ENCODE results near the gene CALN1. TPM values are rescaled to one million over a fixed set of nuclear protein-coding genes. Genes with fewer than 3 reads are reported as not detected.

Gene CALN1
- total RNA-seq, 1 experiment from 2014 or later, result not detected

- Histone ChIP-seq H3K4me1 (no peaks in the 10 kb centered on the region), H3K36me3 (ENCODE audit: control insufficient read depth, insufficient read depth, low read length) (no peaks in the 10 kb centered on the region), H3K27me3 (replicated peaks; ENCODE audit: control insufficient read depth, insufficient read depth, low read length) (no peaks in the 10 kb centered on the region), H3K9me3 (no peaks in the 10 kb centered on the region), H3K4me3 (ENCODE audit: low read depth, low read length) (no peak overlapping the region)
- DNase-seq, result no peak
- CTCF ChIA-PET, result no interaction called here
- H3K4me1 Mint-ChIP-seq (ENCODE audit: low read depth, unreplicated experiment), result no peaks in the 10 kb centered on the region
- POLR2A ChIA-PET, result no interaction called here
- H3K27me3 Mint-ChIP-seq (ENCODE audit: insufficient read depth, unreplicated experiment), result peaks cover 5% of the 10 kb centered on the region
- H3K4me3 Mint-ChIP-seq (ENCODE audit: unreplicated experiment), result no peak overlapping the region
- H3K27ac Mint-ChIP-seq (ENCODE audit: unreplicated experiment), result no peak overlapping the region
- intact Hi-C loops (cut with micrococcal nuclease; ENCODE audit: unreplicated experiment), result no loop called here
- peaks cover 18% of the 10 kb centered on the region for H3K9me3 Mint-ChIP-seq (ENCODE audit: unreplicated experiment)
- H3K36me3 Mint-ChIP-seq (ENCODE audit: insufficient read depth, unreplicated experiment), result no peaks in the 10 kb centered on the region
- TF ChIP-seq CTCF (IDR thresholded peaks at IDR 0.05; ENCODE audit: insufficient read depth in 1 of 2, low read depth in 1 of 2, low read length in 1 of 2, severe bottlenecking in 1 of 2, unreplicated experiment in 1 of 2), result no peak
- BruUV-seq (replicated peaks), result no TSS peak
Measured at GRCh38 chr7:72048420-72048819, 363.7 kb downstream of the CALN1 start.

- H3K27ac Mint-ChIP-seq (ENCODE audit: unreplicated experiment), result no peak overlapping the region
- H3K4me1 Mint-ChIP-seq (ENCODE audit: low read depth, unreplicated experiment), result no peaks in the 10 kb centered on the region
- H3K4me3 Mint-ChIP-seq (ENCODE audit: unreplicated experiment), result no peak overlapping the region
- TF ChIP-seq CTCF (IDR thresholded peaks at IDR 0.05; ENCODE audit: insufficient read depth in 1 of 2, low read depth in 1 of 2, low read length in 1 of 2, severe bottlenecking in 1 of 2, unreplicated experiment in 1 of 2), result no peak
- ChIA-PET POLR2A (no interaction called here), CTCF (no interaction called here)
- Histone ChIP-seq H3K27me3 (replicated peaks; ENCODE audit: control insufficient read depth, insufficient read depth, low read length) (no peaks in the 10 kb centered on the region), H3K9me3 (no peaks in the 10 kb centered on the region), H3K4me1 (no peaks in the 10 kb centered on the region), H3K36me3 (ENCODE audit: control insufficient read depth, insufficient read depth, low read length) (no peaks in the 10 kb centered on the region), H3K4me3 (ENCODE audit: low read depth, low read length) (no peak overlapping the region)
- peaks cover 27% of the 10 kb centered on the region for H3K9me3 Mint-ChIP-seq (ENCODE audit: unreplicated experiment)
- intact Hi-C loops (cut with micrococcal nuclease; ENCODE audit: unreplicated experiment), result no loop called here
- no peak for DNase-seq
- BruUV-seq (replicated peaks), result no TSS peak
- H3K36me3 Mint-ChIP-seq (ENCODE audit: insufficient read depth, unreplicated experiment), result no peaks in the 10 kb centered on the region
- peaks cover 5% of the 10 kb centered on the region for H3K27me3 Mint-ChIP-seq (ENCODE audit: insufficient read depth, unreplicated experiment)
Measured at GRCh38 chr7:72042855-72043254, 369.3 kb downstream of the CALN1 start.

- ChIA-PET POLR2A (no interaction called here), CTCF (no interaction called here)
- H3K9me3 ChIP-seq, result no peaks in the 10 kb centered on the region
- intact Hi-C loops (cut with micrococcal nuclease; ENCODE audit: unreplicated experiment), result no loop called here
- no peaks in the 10 kb centered on the region for H3K36me3 ChIP-seq (ENCODE audit: control insufficient read depth, insufficient read depth, low read length)
- no peak for TF ChIP-seq CTCF (IDR thresholded peaks at IDR 0.05; ENCODE audit: insufficient read depth in 1 of 2, low read depth in 1 of 2, low read length in 1 of 2, severe bottlenecking in 1 of 2, unreplicated experiment in 1 of 2)
- no peak for DNase-seq
- Mint-ChIP-seq H3K27me3 (ENCODE audit: insufficient read depth, unreplicated experiment) (no peaks in the 10 kb centered on the region), H3K4me3 (ENCODE audit: unreplicated experiment) (no peak overlapping the region), H3K27ac (ENCODE audit: unreplicated experiment) (no peak overlapping the region), H3K36me3 (ENCODE audit: insufficient read depth, unreplicated experiment) (no peaks in the 10 kb centered on the region), H3K9me3 (ENCODE audit: unreplicated experiment) (peaks cover 28% of the 10 kb centered on the region), H3K4me1 (ENCODE audit: low read depth, unreplicated experiment) (no peaks in the 10 kb centered on the region)
- H3K27me3 ChIP-seq (replicated peaks; ENCODE audit: control insufficient read depth, insufficient read depth, low read length), result no peaks in the 10 kb centered on the region
- H3K4me1 ChIP-seq, result no peaks in the 10 kb centered on the region
- no TSS peak for BruUV-seq (replicated peaks)
- H3K4me3 ChIP-seq (ENCODE audit: low read depth, low read length), result no peak overlapping the region
Measured at GRCh38 chr7:72040641-72041040, 371.5 kb downstream of the CALN1 start.

Data from Caco-2 (cell line).